GM12878 (cell line): ENCODE data around the gene TOP2A.

ENCODE experiments used
- CTCF ChIP-seq, 3 experiments: IDR thresholded peaks in 2 of 3; conservative IDR thresholded peaks in 1 of 3; 2 replicates each; pipeline ENCODE4 v1.5.1; 2011; ENCODE audit warnings: low read depth in 3 of 3, low read length in 3 of 3, mild to moderate bottlenecking in 3 of 3, control low read depth in 2 of 3, moderate library complexity in 2 of 3, inconsistent platforms in 1 of 3, mixed read lengths in 1 of 3; ENCODE audit not compliant: control insufficient read depth in 2 of 3, insufficient read depth in 1 of 3; ENCODE audit errors: extremely low read depth in 1 of 3
- REST ChIP-seq: IDR thresholded peaks from 2 replicates; pipeline ENCODE4 v1.6.1; 2012; ENCODE audit warnings: mild to moderate bottlenecking, low read depth, low read length
- USF1 ChIP-seq: IDR thresholded peaks from 2 replicates; pipeline ENCODE4 v1.6.1; 2011; ENCODE audit warnings: borderline replicate concordance, low read depth, mild to moderate bottlenecking, moderate library complexity, mixed read lengths, low read length; ENCODE audit not compliant: insufficient read depth; ENCODE audit errors: extremely low read length
- ZZZ3 ChIP-seq: IDR thresholded peaks from 2 replicates; pipeline ENCODE4 v1.6.1; 2011; ENCODE audit warnings: low read depth; ENCODE audit not compliant: control insufficient read depth, insufficient read length

GRCh38 chr17:40369923-40370322, 47.8 kb downstream of the TOP2A start:
- TF ChIP-seq CTCF (IDR thresholded peaks at IDR 0.05 in 2 of 3, conservative IDR thresholded peaks at IDR 0.05 in 1 of 3; ENCODE audit: control insufficient read depth in 2 of 3, extremely low read depth in 1 of 3, insufficient read depth in 1 of 3, low read depth in 3 of 3, low read length in 3 of 3) (no peak), REST (no peak), ZZZ3 (no peak), USF1 (no peak)
